Fibroblast of skin of left quadriceps (primary cell): Measurements from ENCODE around the gene TSPAN10.

Experiments
- DNase-seq, 2 experiments: peaks; one replicate each; pipeline ENCODE4 v3.0.0-alpha.2; 2013; ENCODE audit warnings: low read depth in 2 of 2

Gene TSPAN10

DNA sequence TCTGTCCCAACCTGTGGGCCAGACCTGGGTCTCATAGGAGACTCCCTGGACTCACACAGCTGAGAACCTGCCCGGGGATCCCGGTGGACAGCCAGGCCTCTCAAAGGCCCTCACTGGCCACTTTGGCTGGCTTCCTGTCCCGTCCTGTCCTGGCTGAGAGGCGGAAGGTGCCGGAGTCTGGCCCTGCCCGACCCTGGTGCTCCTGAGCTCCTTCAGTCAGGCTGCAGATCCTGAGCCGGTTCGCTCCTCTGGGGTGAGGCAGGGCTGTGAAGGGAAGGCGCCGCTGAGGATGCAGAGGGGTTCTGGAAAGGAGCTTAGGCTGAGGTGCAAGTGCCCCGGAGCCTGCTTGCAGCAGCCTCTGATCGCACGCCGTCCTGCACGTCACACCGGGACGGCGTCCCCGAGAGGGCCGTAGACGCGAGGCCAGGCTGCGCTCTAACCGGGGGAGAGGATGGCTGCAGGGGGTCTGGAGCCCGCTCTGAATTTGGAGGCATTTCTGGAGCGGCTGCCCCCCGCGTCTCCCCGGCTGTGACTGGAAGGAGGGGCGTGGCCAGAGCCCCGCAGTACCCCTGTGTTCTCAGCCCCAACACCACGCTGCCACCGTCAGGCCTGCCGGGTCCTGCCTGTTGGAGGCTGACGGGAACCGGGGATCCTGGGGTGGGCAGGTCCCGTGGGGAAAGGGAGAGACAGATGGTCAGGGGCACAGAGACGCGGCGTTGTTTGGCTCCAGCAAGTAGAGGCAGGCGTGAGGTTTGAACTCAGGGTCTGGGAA lies 51.0 kb downstream of the TSPAN10 start:
- DNase-seq: no peak

- DNase-seq: no peak
Measured at GRCh38 chr17:81688616-81689015, 51.6 kb downstream of the TSPAN10 start.

DNA sequence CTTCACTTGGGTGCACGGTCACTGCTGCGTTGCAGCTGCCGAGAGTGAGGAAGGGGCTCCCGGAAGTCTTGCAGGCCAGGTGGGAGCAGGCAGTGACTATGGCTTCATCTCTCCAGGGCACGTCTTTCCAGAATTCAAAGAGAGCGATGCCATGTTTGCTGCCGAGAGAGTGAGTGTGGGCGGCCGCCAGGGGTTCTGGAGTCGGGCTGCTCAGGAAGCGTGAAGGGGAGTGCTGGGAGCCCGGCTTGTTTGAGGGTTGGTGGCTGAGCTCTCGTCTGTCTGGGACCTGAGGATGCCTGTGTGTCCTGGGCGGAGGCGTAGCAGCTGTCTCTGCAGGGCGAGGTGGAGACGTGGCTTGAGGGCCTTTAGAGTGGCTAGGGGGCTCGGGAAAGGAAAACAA lies 53.1 kb downstream of the TSPAN10 start:
- no peak for DNase-seq

GRCh38 chr17:81690549-81690948 lies 53.6 kb downstream of the TSPAN10 start:
- no peak for DNase-seq

GRCh38 chr17:81691196-81691595 lies 54.2 kb downstream of the TSPAN10 start:
- no peak for DNase-seq

GRCh38 chr17:81691608-81692007 lies 54.6 kb downstream of the TSPAN10 start:
- DNase-seq: no peak

GRCh38 chr17:81693509-81694210 lies 56.7 kb downstream of the TSPAN10 start:
- DNase-seq: no peak

GRCh38 chr17:81694810-81695209 lies 57.8 kb downstream of the TSPAN10 start:
- no peak for DNase-seq

- no peak for DNase-seq
Measured at GRCh38 chr17:81695211-81695610, 58.2 kb downstream of the TSPAN10 start.

- DNase-seq: no peak
Measured at GRCh38 chr17:81695801-81696200, 58.8 kb downstream of the TSPAN10 start.

- no peak for DNase-seq
Measured at GRCh38 chr17:81696218-81696941, 59.4 kb downstream of the TSPAN10 start.

GRCh38 chr17:81697261-81698044 lies 60.5 kb downstream of the TSPAN10 start:
- DNase-seq: no peak
